ENCODE measurements around the gene TOE1.

TOE1 gene

DNA sequence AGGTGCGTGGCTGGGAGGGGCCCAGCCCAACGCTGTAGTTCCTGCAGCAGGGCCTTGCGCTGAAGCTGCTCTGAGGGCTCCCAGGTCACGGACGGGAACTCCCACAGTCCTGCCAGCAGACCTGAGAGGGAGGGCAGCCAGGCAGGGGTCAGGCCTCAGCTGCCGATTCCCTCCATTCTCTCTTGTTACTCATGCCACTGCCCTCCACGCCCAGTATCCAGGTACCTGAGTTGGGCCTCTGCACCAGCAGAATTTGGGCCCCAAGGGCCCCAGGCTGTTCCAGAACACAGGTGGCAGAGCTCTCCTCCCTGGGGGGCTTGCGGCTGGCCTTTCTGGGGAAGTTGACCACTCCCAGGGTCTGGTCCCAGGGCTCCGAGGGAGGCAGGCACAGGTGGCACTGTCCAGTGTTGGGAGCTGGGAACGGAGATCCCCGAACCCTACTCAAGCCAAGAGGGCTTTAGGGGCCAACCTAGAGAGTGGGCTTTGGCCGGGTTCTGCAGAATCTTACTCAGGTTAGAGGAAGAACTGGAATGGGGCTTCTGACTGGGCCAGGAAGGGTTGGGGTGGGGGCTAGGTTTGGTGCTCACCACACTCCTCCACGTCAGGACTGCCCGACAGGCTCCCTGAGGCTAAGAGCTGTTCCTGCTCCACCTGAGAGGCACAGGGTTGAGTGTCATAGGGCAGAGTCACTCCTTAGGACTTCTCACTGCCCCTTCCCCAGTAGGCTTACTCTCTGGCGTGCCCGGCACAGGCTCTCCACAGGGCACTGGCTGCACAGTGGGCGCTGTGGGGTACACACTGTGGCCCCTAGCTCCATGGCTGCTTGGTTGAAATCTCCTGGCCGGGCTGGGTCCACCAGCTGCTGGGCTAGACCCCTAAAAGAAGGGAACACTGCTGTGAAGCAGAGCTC, 8.3 kb upstream of the TOE1 start:
- Histone ChIP-seq H4K20me1 (ENCODE audit: insufficient read depth) (no peaks in the 10 kb centered on the region), H3K4me2 (no peak overlapping the region), H3K36me3 (ENCODE audit: insufficient read depth) (no peaks in the 10 kb centered on the region), H3K4me1 (ENCODE audit: low read depth, poor library complexity, severe bottlenecking) (peaks cover 29% of the 10 kb centered on the region), H3K27ac (no peak overlapping the region), H3K79me2 (ENCODE audit: insufficient read depth, low read depth) (peaks cover 13% of the 10 kb centered on the region), H3K4me3 (IDR thresholded peaks at IDR 0.05; ENCODE audit: insufficient read depth, low read depth, low read length) (no peak overlapping the region), H2AFZ (ENCODE audit: low read depth) (no peak overlapping the region), H3K27me3 (ENCODE audit: insufficient read depth, low read depth) (no peaks in the 10 kb centered on the region), H3K9ac (no peak overlapping the region)
- TF ChIP-seq CTCF (conservative IDR thresholded peaks at IDR 0.05; ENCODE audit: low read depth, low read length), result no peak

- no peak overlapping the region for H2AFZ ChIP-seq (ENCODE audit: low read depth)
- H4K20me1 ChIP-seq (ENCODE audit: insufficient read depth), result no peaks in the 10 kb centered on the region
- H3K79me2 ChIP-seq (ENCODE audit: insufficient read depth, low read depth), result peaks cover 9% of the 10 kb centered on the region
- no peak overlapping the region for H3K4me2 ChIP-seq
- no peak overlapping the region for H3K4me3 ChIP-seq (IDR thresholded peaks at IDR 0.05; ENCODE audit: insufficient read depth, low read depth, low read length)
- no peak overlapping the region for H3K9ac ChIP-seq
- H3K27me3 ChIP-seq (ENCODE audit: insufficient read depth, low read depth), result no peaks in the 10 kb centered on the region
- peaks cover 34% of the 10 kb centered on the region for H3K4me1 ChIP-seq (ENCODE audit: low read depth, poor library complexity, severe bottlenecking)
- no peak for TF ChIP-seq CTCF (conservative IDR thresholded peaks at IDR 0.05; ENCODE audit: low read depth, low read length)
- H3K36me3 ChIP-seq (ENCODE audit: insufficient read depth), result no peaks in the 10 kb centered on the region
- H3K27ac ChIP-seq, result no peak overlapping the region
Measured at GRCh38 chr1:45332346-45332720, 7.6 kb upstream of the TOE1 start.

DNA sequence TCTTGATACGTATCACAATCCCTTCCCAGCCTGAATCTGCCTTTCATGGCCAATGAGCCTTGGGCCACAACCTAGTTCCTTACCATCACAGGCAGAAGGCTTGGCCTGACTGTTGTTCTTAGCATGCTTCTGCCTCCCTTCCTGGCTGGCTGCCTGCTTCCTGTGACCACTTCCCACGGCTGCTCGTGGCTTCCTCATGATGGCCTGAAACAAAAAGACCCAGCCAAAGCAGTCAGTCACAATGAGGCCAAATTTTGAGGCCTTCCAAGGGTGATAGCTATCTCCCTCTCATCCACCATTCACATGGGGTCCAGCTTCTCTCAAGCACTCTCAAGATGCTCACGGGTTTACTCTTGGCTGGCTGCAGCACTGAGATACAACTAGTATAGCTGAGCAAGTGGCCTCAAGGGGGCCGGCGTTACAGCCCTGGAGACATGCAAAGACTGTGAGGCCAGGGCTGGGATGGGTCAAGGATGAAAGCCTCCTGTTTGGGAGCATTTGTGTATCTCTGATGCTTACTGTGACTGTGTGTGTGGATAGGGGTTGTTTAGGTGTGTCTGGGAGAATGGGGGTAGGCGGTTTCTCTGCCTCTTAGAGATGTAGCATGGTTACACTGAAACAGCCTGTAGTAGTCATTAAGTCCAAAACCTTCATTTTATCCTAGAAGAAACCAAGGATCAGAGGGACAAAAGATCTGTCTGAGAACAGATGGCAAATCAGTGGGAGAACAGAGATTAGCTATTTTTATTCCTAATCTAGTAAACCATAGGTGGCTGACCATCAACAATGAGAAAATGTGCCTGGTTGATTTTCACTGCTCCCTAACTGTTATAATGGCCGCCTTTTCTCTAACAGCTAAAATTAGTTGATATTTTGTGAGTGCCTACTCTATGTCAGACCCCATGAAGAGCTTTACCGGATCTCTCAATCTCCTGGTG, 5.4 kb upstream of the TOE1 start:
- no peak overlapping the region for H3K27ac ChIP-seq
- no peak overlapping the region for H3K4me2 ChIP-seq
- no peaks in the 10 kb centered on the region for H3K27me3 ChIP-seq (ENCODE audit: insufficient read depth, low read depth)

More for the DNA sequence above, 5.4 kb upstream of the TOE1 start:
- no peak for TF ChIP-seq CTCF (conservative IDR thresholded peaks at IDR 0.05; ENCODE audit: low read depth, low read length)
- H3K79me2 ChIP-seq (ENCODE audit: insufficient read depth, low read depth), result peaks cover 8% of the 10 kb centered on the region; the same call in 1 of the 2 replicates
- H3K4me3 ChIP-seq (IDR thresholded peaks at IDR 0.05; ENCODE audit: insufficient read depth, low read depth, low read length), result no peak overlapping the region
- H3K36me3 ChIP-seq (ENCODE audit: insufficient read depth), result no peaks in the 10 kb centered on the region
- H2AFZ ChIP-seq (ENCODE audit: low read depth), result no peak overlapping the region
- peaks cover 37% of the 10 kb centered on the region for H3K4me1 ChIP-seq (ENCODE audit: low read depth, poor library complexity, severe bottlenecking)
- no peaks in the 10 kb centered on the region for H4K20me1 ChIP-seq (ENCODE audit: insufficient read depth)
- H3K9ac ChIP-seq, result no peak overlapping the region

Data from KMS-11 (cell line).